Omental fat pad (tissue), 4 donors: ENCODE results near the gene CMTM4. TPM values are rescaled to one million over a fixed set of nuclear protein-coding genes. Genes with fewer than 3 reads are reported as not detected.

ENCODE experiments used
- ATAC-seq: fragments of 150-250 bp; one replicate; pipeline ENCODE4 v1.9.1; 2016; ENCODE audit warnings: mild to moderate bottlenecking, moderate library complexity; ENCODE audit not compliant: low FRiP score
- DNase-seq: peaks from one replicate; pipeline ENCODE4 v3.0.0-alpha.2; 2019; ENCODE audit warnings: low spot score
- CTCF ChIP-seq, 3 donors: fragments of 450-650 bp; IDR thresholded peaks; one replicate each; pipeline ENCODE4 v1.5.1; 2016 to 2017; ENCODE audit warnings: antibody characterized with exemption in 3 of 3, mild to moderate bottlenecking in 3 of 3, moderate library complexity in 2 of 3
- total RNA-seq, 4 donors: library from RNA; depleted of rRNA; stranded (reverse); fragments of >200 nt; gene quantifications; one replicate each; pipeline ENCODE4 v1.1.0, GENCODE V29; 2016

Gene CMTM4
- total RNA-seq, 4 donors from 2014 or later, result 12.6 to 29.9 (median 23.8) TPM

DNA sequence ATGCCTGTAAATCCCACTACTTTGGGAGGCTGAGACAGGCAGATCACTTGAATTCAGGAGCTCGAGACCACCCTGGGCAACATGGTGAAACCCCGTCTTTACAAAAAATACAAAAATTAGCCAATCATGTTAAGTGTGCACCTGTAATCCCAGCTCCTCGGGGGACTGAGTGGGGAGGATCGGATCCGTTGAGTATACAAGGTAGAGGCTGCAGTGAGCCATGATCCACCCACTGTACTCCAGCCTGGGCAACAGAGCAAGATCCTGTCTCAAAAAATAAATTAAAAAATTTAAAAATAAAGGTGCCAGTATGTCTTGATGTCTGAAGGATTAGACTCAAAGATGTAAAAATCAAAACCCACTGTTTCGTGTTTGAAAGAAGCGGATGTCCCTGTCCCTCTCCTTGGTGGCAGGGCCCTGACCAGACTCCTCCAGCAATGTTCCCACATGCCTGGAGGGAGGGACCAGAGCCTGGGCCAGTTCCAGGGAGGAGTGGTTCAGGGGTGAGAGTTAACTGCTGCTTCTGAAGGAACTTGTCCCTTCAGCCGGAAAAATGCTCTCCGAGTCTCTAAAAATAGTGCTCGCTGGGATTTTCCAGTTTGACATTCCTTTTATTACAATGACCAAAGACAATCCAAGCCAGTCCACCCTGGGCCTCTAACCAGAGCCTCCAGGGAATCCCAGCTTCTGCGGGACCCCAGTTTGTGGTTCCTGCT lies 9.4 kb upstream of the CMTM4 start:
- ATAC-seq (no peak), DNase-seq (no peak)
- TF ChIP-seq CTCF (IDR thresholded peaks at IDR 0.05), result no peak

GRCh38 chr16:66703406-66704215 lies 7.1 kb upstream of the CMTM4 start:
- no peak for ATAC-seq
- DNase-seq, result no peak
- no peak for TF ChIP-seq CTCF (IDR thresholded peaks at IDR 0.05)

DNA sequence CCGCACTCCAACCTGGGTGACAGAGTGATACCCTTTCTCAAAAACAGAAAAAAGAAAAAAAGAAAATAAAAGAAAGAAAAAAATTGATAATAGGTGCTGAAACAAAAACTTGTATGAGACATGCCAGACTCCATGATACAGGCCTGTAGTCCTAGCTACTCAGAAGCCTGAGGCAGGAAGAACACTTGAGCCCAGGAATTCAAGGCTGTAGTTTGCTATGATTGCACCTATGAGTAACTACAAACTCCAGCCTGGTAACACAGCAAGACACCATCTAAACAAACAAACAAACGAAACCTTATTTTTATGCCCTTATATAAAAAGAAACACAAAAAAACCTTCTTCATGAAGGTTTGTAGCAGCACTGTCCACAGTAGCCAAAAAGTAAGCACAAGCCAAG lies 5.0 kb upstream of the CMTM4 start:
- TF ChIP-seq CTCF (IDR thresholded peaks at IDR 0.05), result no peak
- ATAC-seq (no peak), DNase-seq (no peak)

- ATAC-seq (no peak), DNase-seq (no peak)
- TF ChIP-seq CTCF (IDR thresholded peaks at IDR 0.05), result no peak
These were observed 4.5 kb upstream of the CMTM4 start for GRCh38 chr16:66701026-66701425.

GRCh38 chr16:66699898-66700297 lies 3.4 kb upstream of the CMTM4 start:
- no peak for TF ChIP-seq CTCF (IDR thresholded peaks at IDR 0.05)
- ATAC-seq (no peak), DNase-seq (no peak)

- ATAC-seq (no peak), DNase-seq (no peak)
- no peak for TF ChIP-seq CTCF (IDR thresholded peaks at IDR 0.05)
These were observed 1.5 kb upstream of the CMTM4 start for GRCh38 chr16:66698046-66698445.
